SK-N-SH treated with all-trans-retinoic acid at 6 μM for 48 hours (cell line): ENCODE data around the gene SLX4IP.

Experiments
- ARNTL ChIP-seq: fragments of 450-650 bp; formaldehyde crosslinking; IDR thresholded peaks from 2 replicates; pipeline ENCODE4 v1.5.0; 2020; ENCODE audit warnings: low read depth, mild to moderate bottlenecking, moderate library complexity, borderline replicate concordance
- BACH2 ChIP-seq: fragments of 250-450 bp; sonication (Bioruptor Pico); IDR thresholded peaks from 2 replicates; pipeline ENCODE4 v1.9.0; 2021; ENCODE audit warnings: mild to moderate bottlenecking, borderline replicate concordance
- ESRRG ChIP-seq: fragments of 250-450 bp; sonication (Bioruptor Pico); IDR thresholded peaks from 2 replicates; pipeline ENCODE4 v1.6.1; 2021; ENCODE audit warnings: mild to moderate bottlenecking
- OSR1 ChIP-seq: fragments of 250-450 bp; sonication (Bioruptor Pico); IDR thresholded peaks from 2 replicates; pipeline ENCODE4 v1.8.0; 2022; ENCODE audit warnings: moderate library complexity, mild to moderate bottlenecking, inconsistent platforms
- PPARA ChIP-seq: fragments of 250-450 bp; sonication (Bioruptor Pico); IDR thresholded peaks from 2 replicates; pipeline ENCODE4 v1.5.0; 2020; ENCODE audit warnings: mild to moderate bottlenecking, borderline replicate concordance
- TOX ChIP-seq: fragments of 250-450 bp; sonication (Bioruptor Pico); IDR thresholded peaks from 2 replicates; pipeline ENCODE4 v1.8.0; 2021; ENCODE audit warnings: mild to moderate bottlenecking, moderate library complexity, borderline replicate concordance
- ZC3H10 ChIP-seq: fragments of 250-450 bp; sonication (Bioruptor Pico); IDR thresholded peaks from 2 replicates; pipeline ENCODE4 v1.5.1; 2021; ENCODE audit warnings: mild to moderate bottlenecking, moderate library complexity
- ZNF8 ChIP-seq: fragments of 450-650 bp; formaldehyde crosslinking; IDR thresholded peaks from 2 replicates; pipeline ENCODE4 v1.5.0; 2020; ENCODE audit warnings: mild to moderate bottlenecking, moderate library complexity
- TF ChIP-seq, protein P1 (sequence below): fragments of 250-450 bp; sonication (Bioruptor Pico); IDR thresholded peaks from 2 replicates; pipeline ENCODE4 v1.8.0; 2021; ENCODE audit warnings: low read depth, mild to moderate bottlenecking, moderate library complexity, borderline replicate concordance
- TF ChIP-seq, protein P2 (sequence below): fragments of 250-450 bp; sonication (Bioruptor Pico); IDR thresholded peaks from 2 replicates; pipeline ENCODE4 v1.8.0; 2020; ENCODE audit warnings: mild to moderate bottlenecking, moderate library complexity, borderline replicate concordance
- TF ChIP-seq, protein P3 (sequence below): fragments of 250-450 bp; sonication (Bioruptor Pico); IDR thresholded peaks from 2 replicates; pipeline ENCODE4 v1.5.1; 2020; ENCODE audit warnings: low read depth, mild to moderate bottlenecking, moderate library complexity

DNA sequence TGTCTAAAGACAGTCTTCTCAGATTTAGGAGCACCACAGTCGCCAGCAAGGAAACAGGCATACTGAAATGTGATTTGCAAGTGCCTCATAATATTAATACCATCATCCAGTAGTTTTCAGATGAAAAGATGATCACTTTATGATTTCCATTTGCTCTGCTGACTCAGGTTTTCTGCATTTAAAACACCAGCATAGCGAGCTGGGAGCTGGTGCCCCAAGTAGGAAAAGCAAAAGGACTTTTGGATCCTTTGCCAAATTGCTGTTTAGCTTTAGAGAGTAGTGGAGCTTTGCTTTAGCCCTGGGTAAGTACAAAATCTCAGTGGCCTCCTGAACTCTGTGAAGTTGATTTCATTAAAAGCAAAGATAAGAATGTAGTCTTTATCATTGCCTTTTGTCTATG lies 160.2 kb downstream of the SLX4IP start:
- TF ChIP-seq, protein P1, sequence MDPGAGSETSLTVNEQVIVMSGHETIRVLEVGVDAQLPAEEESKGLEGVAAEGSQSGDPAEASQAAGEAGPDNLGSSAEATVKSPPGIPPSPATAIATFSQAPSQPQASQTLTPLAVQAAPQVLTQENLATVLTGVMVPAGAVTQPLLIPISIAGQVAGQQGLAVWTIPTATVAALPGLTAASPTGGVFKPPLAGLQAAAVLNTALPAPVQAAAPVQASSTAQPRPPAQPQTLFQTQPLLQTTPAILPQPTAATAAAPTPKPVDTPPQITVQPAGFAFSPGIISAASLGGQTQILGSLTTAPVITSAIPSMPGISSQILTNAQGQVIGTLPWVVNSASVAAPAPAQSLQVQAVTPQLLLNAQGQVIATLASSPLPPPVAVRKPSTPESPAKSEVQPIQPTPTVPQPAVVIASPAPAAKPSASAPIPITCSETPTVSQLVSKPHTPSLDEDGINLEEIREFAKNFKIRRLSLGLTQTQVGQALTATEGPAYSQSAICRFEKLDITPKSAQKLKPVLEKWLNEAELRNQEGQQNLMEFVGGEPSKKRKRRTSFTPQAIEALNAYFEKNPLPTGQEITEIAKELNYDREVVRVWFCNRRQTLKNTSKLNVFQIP (CRISPR knock-in tag) = no peak
- TF ChIP-seq, protein P2, sequence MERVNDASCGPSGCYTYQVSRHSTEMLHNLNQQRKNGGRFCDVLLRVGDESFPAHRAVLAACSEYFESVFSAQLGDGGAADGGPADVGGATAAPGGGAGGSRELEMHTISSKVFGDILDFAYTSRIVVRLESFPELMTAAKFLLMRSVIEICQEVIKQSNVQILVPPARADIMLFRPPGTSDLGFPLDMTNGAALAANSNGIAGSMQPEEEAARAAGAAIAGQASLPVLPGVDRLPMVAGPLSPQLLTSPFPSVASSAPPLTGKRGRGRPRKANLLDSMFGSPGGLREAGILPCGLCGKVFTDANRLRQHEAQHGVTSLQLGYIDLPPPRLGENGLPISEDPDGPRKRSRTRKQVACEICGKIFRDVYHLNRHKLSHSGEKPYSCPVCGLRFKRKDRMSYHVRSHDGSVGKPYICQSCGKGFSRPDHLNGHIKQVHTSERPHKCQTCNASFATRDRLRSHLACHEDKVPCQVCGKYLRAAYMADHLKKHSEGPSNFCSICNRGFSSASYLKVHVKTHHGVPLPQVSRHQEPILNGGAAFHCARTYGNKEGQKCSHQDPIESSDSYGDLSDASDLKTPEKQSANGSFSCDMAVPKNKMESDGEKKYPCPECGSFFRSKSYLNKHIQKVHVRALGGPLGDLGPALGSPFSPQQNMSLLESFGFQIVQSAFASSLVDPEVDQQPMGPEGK = no peak
- TF ChIP-seq OSR1 (CRISPR knock-in tag) (no peak), ARNTL (no peak), BACH2 (CRISPR knock-in tag) (no peak), ESRRG (CRISPR knock-in tag) (no peak), TOX (CRISPR knock-in tag) (no peak), ZC3H10 (CRISPR knock-in tag) (no peak), PPARA (CRISPR knock-in tag) (no peak), ZNF8 (CRISPR knock-in tag) (no peak)
- TF ChIP-seq, protein P3, sequence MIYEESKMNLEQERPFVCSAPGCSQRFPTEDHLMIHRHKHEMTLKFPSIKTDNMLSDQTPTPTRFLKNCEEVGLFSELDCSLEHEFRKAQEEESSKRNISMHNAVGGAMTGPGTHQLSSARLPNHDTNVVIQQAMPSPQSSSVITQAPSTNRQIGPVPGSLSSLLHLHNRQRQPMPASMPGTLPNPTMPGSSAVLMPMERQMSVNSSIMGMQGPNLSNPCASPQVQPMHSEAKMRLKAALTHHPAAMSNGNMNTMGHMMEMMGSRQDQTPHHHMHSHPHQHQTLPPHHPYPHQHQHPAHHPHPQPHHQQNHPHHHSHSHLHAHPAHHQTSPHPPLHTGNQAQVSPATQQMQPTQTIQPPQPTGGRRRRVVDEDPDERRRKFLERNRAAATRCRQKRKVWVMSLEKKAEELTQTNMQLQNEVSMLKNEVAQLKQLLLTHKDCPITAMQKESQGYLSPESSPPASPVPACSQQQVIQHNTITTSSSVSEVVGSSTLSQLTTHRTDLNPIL = no peak
